HuH-7 (cell line): ENCODE results near the gene PNPLA3.

Experiments
- DNase-seq: peaks from one replicate; pipeline ENCODE4 v3.0.0; 2011; ENCODE audit warnings: low spot score

The PNPLA3 gene, protein sequence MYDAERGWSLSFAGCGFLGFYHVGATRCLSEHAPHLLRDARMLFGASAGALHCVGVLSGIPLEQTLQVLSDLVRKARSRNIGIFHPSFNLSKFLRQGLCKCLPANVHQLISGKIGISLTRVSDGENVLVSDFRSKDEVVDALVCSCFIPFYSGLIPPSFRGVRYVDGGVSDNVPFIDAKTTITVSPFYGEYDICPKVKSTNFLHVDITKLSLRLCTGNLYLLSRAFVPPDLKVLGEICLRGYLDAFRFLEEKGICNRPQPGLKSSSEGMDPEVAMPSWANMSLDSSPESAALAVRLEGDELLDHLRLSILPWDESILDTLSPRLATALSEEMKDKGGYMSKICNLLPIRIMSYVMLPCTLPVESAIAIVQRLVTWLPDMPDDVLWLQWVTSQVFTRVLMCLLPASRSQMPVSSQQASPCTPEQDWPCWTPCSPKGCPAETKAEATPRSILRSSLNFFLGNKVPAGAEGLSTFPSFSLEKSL

DNA sequence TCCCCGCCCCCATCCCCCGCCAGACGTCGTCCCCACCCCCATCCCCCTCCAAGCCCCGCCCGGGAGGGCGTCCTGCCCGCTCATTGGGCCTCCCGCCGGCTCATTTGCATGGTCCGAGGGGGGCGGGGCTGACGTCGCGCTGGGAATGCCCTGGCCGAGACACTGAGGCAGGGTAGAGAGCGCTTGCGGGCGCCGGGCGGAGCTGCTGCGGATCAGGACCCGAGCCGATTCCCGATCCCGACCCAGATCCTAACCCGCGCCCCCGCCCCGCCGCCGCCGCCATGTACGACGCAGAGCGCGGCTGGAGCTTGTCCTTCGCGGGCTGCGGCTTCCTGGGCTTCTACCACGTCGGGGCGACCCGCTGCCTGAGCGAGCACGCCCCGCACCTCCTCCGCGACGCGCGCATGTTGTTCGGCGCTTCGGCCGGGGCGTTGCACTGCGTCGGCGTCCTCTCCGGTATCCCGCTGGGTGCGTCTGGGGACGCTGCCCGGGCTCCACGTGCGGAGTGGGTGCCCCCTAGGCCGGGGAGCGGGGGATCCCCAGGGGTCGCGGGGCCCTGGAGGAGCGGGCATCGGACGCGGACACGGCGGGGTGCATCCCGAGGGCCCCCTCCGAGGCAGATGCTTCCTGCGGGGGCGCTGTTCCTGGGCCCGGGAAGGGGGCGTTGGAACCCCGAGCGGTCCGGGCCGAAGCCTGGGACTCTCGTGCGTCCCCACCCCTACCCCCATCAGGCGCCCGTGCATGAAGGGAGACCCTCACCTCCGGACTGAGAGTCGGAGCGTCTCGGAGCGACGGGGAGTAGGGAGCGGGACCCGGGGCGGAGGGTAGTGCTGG lies at the start of gene PNPLA3:
Gene PNPLA3, plus strand, starts transcription at position 175 of the 834 bp plus-strand sequence. Its CDS starts 107 bp downstream, at position 282.
- DNase-seq: peak; percentile 93

DNA sequence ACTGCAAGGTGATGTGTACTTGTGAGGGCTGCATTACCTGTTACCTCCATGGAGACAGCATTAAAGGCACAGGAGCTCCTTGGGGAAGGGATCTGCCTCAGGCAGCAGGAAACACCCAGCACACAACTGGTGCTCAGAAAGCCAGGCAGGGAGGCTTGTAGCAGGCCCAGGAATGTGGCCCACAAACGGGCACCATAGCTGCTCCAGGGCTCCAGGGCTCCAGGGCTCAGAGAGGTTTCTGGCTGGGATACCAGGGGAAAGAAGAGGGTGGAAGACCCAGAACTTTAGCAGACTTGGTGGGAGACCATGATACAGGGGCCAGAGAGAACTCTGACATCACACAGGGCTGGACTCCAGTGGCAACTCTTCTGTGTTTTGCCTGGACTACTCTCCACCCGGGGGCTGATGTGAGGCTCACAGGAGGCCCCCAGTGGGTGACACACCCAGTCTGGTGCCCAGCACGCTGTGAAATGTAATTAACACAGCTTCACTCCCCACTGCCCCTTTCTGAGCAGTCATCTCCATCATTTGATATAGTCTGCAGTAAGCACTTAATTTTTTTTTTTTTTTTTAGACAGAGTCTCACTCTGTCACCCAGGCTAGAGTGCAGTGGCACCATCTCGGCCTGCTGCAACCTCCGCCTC lies 46.6 kb upstream of the PNPLA3 start:
- DNase-seq: no peak

DNA sequence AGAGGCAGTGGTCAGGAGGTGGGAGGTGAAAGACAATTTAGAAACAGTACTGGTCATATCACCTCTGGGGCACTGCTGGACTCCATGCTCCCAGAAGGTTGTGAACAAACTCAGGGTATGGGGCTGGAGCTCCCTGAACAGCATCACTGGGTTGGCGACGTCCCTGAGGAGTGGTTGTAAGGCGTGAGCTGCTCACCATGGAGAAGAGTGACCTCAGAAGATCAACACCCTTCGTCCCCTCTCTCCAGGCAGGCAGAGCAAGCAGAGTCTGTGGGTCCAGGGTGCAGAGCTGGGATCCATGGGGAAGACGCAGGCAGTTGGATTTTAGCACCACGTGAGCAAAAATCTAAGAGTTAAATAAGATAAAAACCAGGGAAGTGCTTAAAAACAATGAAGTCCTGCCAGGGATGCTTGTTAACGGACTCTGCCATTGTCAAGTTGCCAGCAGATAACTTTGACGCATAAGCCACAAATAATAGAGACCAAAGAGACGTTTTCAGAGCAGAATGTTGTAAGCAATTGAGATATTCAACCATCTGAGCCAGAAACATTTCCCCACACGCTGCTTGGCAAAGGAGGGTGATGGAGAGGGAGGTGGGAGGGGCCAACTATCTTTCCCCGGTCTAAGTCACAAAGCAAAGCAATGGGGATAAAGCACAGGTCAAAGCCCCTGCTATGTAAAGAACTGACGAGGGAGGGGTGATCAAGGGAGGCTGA lies 45.4 kb upstream of the PNPLA3 start:
- DNase-seq: no peak

DNA sequence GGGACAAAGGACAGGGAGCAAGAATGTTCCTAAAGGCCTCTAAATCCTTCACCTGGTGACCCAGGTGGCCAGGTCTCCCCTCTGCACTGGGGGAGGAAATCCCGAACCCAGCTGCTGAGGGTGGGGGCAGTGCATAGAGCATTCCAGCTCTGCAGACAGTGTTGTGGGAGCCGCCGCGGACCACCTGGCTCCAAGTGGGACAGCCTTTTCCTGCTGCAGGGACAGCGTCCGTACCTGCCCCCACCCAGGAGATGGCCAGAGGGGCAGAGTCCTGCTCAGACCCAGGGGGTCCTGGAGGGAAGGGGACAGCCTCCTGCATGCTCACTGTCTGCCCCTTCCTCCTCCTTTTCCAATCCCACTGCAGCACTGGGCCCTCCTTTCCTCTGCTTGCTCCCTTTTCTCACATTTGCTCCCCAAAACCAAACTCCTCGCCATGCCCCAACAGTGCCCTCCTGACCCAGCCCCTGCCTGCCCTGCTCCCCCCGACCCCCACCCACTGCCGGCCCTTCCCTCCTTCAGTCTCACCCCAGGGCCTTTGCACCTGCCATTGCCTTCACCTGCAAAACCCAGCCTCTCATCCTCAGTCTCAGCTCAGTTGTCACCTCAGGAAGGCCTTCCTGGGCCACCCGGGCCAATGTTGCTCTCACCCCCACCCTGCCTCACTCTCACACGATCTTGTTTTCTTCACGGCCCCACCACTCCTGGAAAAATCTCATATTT lies 44.6 kb upstream of the PNPLA3 start:
- no peak for DNase-seq

DNA sequence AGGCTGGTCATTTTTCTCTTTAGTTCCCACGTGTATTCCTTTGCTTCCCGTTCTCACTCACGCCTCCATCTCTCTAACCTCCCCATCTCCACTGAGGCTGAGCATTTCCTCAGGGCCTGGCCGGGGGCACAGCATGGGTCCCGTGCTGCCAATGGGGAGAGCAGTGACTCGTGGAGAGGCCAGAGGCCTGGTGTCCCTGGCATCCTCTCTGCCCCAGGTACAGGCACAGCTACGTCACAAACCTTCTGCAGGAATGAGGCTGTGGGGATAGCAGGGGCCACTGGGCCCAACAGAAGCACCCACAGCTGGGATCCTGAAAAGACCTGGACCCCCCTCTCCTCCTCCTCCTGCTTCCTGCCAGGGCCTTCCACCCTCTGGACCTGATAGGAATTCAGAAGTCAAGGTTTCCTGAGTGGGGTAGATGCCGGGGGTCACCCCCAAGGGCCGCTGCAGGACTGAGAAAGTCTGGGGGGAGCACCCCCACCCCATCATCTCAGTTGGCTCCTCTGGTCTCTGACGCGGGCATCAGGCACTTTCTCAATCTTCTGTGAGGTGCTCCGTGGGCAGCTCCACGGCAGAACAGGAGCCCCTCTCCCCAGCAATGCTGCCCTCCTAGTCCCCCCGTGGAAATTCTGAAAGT lies 43.6 kb upstream of the PNPLA3 start:
- DNase-seq: no peak

DNA sequence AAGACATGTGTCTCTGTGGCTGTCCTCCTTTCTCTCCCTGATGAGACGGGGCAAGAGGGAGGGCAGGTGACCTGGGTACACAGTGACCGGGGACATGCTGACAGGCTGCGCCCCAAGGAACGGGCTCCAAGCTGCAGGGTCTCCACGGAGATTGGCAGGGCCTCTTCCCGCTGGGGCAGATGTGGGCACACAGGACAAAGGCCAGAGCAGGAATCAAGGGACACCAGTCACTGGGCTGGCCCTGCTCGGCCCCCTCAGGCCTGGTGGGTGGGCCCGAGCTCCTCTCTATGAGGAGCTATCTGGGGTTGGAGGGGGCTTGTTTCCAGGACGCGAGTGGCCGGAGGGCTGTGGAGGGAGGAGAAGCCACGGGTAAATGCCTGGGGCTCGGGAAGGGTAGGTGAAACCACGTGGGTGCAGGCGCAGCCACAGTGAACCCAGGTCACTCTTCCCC lies 43.0 kb upstream of the PNPLA3 start:
- no peak for DNase-seq

DNA sequence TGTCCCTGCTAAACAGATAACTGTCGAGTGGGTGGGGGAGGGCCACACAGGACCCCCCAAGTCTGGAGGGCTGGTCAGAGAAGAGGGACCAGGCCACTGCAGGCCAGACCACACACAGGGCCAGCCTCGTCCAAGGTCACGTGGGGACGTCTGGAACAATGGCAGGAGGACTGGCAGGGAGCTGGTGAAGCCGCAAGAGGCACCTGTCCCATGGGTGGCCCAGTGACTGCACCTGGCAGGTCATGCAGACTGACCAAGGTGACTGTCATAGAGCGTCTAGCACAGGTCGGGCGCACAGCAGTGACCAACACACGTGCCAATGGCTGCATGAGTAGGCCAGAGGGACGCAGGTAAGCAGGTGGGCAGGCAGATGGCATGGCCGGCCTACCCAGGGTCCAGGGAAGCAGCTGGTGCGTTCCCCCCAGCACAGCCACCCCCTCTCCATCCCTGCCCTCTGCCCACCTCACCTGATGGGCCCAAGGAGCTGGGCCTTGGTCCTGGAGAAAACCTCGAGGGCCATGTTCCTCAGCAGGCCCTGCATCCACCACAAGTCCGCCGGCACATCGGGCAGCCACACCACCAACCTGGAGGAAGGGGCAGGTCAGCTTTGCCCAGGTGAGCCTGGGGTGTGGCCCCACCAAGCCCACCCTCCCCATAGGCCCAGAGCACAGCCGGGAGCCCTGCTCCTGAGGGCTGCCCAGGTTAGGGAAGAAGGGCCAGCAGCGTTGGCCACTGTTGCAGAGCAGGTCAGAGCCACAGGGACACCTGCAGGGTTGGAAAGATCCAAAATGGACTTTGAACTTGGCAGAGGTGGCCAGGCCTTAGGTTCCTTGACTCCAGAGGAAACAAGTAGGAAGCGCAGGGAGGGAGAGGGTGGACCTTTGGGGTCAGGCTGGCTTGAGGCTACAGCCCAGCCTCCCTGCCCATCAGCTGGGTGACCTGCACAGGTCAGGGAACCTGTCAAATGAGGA lies 42.2 kb upstream of the PNPLA3 start:
- DNase-seq: no peak

DNA sequence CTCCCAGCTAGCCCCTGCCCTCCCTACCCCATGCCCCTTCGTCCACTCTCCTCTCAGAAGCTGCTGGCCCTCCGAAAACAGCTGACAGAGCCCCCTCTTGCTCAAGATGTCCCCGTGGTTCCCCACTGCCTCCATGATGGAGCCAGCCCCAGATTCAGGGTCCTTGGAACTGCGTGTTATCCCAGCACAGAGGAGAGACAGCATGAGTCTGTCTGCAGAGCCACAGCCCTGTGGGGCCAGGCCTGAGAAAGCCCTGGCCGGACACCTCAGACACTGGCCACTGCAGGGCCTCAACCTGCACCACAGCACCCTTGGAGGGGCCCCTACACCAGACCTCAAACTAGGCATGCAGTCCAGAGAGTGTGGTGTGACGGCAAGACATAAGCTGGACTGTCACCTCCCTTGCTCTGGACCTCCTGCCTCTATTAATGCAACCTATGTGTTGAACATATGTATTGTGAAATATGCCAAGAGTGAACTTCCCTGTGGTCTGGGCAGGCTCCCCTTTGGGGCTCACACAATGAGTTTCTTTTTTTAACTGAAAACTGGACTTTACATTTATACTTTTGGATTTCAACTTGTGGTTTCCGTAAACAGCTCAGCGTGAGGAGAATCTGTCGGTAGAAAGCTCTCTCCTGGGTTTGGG lies 41.4 kb upstream of the PNPLA3 start:
- DNase-seq: no peak

DNA sequence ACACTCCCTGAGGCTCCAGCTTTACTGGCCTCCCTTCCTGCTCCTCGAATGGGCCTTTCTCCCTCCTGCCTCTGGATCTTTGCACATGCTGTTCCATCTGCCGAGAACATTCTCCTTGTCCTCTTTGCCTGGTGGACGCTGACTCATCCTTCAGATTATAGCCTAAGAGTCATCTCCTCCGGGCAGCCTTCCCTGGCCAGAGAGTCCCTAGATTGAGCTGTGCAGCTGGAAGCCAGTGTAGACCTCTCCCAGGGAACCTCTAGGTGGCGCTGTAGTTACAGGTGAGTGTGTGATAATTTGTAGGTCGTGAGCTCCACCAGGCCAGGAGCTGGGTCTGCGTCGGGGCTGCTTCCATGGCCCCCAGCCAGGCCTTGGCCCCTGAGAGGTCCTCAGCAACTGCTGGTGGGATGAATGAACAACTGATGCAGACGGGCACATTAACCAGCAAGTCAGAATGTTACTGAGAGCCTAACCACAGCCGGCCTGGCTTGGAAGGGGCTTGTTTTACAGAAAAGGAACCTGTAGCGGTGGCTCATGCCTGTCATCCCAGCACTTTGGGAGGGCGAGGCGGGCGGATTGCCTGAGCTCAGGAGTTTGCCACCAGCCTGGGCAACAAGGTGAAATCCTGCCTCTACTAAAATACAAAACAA lies 40.5 kb upstream of the PNPLA3 start:
- DNase-seq: peak; percentile 91

DNA sequence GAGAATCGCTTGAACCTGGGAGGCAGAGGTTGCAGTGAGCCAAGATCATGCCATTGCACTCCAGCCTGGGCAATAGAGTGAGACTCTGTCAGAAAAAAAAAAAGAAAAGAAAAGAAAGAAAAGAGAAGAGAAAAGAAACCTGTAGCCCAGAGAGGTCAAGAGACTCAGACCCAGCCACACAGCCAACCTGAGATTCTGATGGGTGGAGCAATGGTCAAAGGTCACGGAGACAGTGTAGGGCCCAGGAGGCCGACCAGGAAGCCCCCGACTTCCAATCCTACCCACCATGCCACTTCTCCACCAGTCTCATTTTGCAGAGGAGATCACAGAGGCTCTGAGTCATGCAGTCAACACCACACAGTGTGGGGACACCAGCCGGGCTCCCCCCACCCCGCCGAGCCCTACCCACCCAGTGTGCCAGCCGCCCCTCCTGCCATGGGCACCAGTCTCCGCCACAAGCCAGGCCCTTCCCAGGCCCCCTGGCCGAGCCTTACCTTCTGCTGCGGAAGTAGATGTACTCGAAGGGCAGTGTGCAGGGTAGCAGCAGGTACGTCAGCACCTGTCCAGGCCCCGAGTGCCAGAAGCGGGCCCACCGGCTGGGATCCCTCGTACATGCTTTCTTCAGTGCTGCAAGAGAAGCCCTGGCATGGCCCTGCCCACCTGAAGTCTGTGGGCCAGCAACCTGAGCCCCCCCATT lies 39.7 kb upstream of the PNPLA3 start:
- DNase-seq: no peak

DNA sequence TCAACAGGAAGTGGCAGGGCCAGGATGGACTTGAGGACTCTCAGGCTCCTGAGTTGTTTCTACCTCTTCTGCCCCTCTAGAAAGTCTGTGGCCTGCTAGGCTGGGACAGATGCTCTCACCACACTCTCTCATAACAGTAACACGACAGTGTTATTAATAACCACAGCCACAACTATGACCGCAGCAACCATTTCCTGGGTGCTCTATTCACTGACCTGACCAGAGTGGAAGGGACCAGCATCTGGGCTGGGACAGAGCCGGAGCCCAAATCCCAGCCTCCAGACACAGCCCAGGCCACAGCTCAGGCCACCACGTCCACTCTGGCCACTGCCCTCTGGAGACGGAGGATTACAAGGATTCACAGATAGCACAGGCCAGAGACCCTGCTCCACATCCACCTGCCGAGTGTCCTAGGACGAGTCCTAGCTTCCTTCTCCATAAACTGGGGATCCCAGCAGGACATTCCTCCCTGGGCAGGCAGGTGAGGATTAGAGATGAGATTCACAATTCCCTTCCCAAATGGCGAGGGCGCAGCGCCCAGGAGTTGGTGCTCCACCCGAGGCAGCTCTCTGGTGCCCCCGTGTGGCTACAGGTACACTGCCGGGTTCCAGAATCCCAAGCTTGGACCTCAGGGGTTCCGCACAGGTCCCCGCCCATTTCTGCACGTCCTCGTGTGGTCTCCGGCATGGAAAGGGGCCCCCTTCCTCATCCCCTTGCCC lies 38.8 kb upstream of the PNPLA3 start:
- peak; percentile 74 for DNase-seq

DNA sequence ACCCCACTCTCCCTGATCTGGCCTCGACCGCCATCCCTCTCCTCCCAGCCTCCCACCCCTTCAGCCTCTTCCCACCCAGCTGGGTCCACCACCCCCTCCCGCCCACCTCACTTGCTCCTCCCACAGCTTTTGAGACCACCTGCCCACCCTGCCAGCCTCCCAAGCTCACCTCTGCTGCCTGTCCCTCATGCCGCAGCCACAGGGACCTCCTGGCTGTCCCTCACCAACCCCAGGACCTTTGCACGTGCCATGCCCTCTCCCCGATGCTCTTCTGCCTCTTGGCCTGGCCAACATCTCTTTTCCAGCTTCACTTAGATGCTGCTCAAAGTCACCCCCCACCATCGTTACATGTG lies 38.3 kb upstream of the PNPLA3 start:
- no peak for DNase-seq

DNA sequence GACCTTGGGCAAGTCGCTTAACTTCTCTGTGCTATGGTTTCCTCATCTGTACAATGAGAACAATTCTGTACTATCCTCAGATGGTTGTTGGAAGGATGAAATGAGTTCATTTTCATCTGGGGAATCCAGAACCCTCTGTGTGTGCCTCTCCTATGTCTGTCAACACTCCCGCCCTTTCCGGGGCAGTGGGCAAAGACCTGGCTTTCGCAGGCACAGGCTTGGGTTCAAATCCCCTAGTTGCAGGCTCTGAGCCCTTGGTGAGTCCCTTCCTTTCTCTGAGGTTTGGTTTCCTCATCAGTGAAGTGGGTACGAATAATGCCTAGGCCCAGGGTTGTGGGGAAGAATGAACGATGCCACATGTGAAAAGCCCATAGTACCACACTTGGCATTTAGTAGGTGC lies 37.8 kb upstream of the PNPLA3 start:
- DNase-seq: no peak

DNA sequence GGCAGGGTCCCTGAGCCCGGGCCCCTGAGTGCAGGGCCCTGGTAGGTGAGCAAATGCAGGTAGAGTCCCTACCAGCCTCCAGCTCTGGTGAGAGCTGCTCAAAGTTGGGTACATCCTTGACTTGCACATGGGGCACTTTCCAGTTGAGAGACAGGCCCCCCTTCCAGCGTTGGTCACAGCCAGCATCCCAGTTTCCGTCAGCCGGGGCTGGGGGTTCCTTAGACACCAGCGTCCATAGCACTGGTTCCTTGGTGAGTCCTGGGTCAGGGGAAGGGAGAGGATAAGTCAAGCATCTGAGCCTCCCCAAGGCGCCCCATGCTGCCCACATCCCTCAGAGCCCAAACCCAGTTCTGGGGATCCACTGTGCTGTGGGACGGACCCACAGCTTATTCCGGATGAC lies 37.4 kb upstream of the PNPLA3 start:
- no peak for DNase-seq

DNA sequence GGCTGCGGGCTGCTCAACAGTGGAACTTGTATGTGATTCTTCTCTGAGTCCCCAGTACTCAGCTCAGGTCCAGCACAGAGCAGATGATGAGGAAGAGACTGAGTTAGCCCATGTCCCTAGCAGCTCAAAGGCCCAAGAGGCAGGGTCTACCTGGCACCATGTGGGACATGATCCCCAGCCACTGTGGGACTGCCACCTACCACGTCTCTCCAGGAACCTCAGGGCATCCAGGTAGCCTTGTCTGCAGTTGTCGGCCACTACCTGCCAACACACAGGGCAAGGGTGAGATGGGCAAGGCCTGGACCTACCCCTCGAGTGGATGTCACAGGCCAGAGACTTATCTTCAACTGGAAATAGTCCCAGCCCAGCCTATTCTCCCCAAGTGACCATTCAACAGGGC lies 36.2 kb upstream of the PNPLA3 start:
- no peak for DNase-seq

DNA sequence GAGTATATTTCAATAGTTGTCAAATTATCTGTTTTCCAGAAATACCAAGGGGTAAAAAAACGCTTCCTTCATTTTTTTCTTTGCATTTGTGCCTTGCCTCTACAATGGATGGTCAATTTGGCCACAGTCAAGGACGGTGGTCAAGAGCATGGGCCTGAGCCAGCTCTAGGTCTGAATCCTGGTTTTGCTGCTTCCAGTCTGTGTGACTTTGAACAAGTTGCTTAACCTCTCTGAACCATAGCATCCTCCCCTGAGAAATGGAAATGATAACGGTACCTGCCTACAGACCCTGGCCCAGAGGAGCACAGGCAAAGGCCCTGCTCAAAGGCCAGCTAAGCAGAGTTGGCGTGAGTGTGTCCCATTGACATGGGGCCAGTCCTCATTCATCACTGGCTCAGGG lies 34.9 kb upstream of the PNPLA3 start:
- no peak for DNase-seq

DNA sequence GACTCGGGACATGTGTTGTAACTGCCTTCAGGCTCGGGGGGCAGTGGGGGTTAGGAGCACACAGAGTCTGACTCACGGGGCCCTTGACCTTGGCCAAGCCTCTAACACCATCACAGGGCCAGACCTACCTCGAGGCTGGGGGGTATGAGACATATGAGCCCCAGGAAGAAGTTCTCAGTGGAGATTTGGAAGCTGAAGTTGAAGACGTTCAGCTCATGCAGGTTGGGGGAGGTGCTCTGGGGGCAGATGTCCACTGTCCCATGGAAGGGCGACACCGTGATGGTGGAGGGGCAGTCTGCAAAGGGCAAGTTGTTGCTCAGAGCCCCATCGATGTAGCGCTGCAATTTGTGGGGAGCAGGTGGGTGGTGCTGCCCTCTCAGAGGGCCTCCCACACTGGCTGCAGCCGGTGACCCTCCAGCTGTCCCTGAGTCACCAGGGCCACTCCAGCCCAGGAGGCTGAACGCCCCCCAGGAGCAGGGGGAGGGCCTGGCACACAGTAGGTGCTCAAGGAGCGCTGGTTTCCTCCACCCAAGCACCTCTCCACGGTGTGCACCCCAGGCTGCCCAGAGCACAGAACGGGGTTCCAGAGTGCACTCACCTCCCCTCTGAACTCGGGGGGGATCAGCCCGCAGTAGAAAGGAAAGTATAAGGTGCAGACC lies 34.3 kb upstream of the PNPLA3 start:
- DNase-seq: no peak
